Upper lobe of left lung (tissue), 4 donors: ENCODE data around the gene DIP2C.
"Not testable (repeated sequence)": the region's sequence is repeated elsewhere in the genome, so short reads cannot be mapped to it uniquely, and the experiment has no call there.

Experiments used
- EP300 ChIP-seq, 4 donors: sonication (generic); formaldehyde crosslinking; IDR thresholded peaks; one replicate each; pipeline ENCODE4 v1.5.1; 2017; ENCODE audit warnings: antibody characterized with exemption in 4 of 4, control low read depth in 2 of 4
- POLR2A ChIP-seq, 4 donors: fragments of 450-650 bp; IDR thresholded peaks; one replicate each; pipeline ENCODE4 v1.5.1; 2016 to 2017; ENCODE audit warnings: antibody characterized with exemption in 4 of 4, mild to moderate bottlenecking in 2 of 4
- POLR2AphosphoS5 ChIP-seq, 2 donors: sonication (generic); formaldehyde crosslinking; IDR thresholded peaks; one replicate each; pipeline ENCODE4 v1.5.1; 2017; ENCODE audit warnings: antibody characterized with exemption in 2 of 2
- TF ChIP-seq, protein P1 (sequence below), 6 experiments: fragments of 450-650 bp in 4 of 6; fragments of 200-600 bp in 2 of 6; sonication (generic) in 2 of 6; IDR thresholded peaks; one replicate each; pipeline ENCODE4 v1.5.1; 2016 to 2019; ENCODE audit warnings: antibody characterized with exemption in 6 of 6

GRCh38 chr10:632155-632806 is 57.2 kb downstream of the DIP2C start:
- TF ChIP-seq, protein P1, sequence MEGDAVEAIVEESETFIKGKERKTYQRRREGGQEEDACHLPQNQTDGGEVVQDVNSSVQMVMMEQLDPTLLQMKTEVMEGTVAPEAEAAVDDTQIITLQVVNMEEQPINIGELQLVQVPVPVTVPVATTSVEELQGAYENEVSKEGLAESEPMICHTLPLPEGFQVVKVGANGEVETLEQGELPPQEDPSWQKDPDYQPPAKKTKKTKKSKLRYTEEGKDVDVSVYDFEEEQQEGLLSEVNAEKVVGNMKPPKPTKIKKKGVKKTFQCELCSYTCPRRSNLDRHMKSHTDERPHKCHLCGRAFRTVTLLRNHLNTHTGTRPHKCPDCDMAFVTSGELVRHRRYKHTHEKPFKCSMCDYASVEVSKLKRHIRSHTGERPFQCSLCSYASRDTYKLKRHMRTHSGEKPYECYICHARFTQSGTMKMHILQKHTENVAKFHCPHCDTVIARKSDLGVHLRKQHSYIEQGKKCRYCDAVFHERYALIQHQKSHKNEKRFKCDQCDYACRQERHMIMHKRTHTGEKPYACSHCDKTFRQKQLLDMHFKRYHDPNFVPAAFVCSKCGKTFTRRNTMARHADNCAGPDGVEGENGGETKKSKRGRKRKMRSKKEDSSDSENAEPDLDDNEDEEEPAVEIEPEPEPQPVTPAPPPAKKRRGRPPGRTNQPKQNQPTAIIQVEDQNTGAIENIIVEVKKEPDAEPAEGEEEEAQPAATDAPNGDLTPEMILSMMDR (IDR thresholded peaks at IDR 0.05) = not testable (repeated sequence)
- TF ChIP-seq POLR2AphosphoS5, POLR2A, EP300 (IDR thresholded peaks at IDR 0.05): not testable (repeated sequence)
